Natural killer cell (primary cell): ENCODE results near the gene LEMD1. TPM values are rescaled to one million over a fixed set of nuclear protein-coding genes. Genes with fewer than 3 reads are reported as not detected.

Experiments
- ATAC-seq, 3 donors: fragments of 150-1000 bp in 2 of 3; fragments of 200-7000 bp in 1 of 3; cut with Tn5 transposase; 1 replicate in 1 of 3; 2 replicates in 2 of 3; pipeline ENCODE4 v1.10.0; 2021; ENCODE audit warnings: mild to moderate bottlenecking in 2 of 3, moderate library complexity in 2 of 3
- DNase-seq, 2 donors: peaks; one replicate each; pipeline versions ENCODE4 v3.0.0 to v3.0.0-alpha.2; 2013 to 2021; ENCODE audit warnings: mixed read lengths in 1 of 2
- H3K27ac ChIP-seq: one replicate; pipeline ENCODE4 v1.5.1; 2013; ENCODE audit warnings: mild to moderate bottlenecking, low read length
- H3K27me3 ChIP-seq: one replicate; pipeline ENCODE4 v1.6.1; 2013; ENCODE audit warnings: low read length; ENCODE audit not compliant: control insufficient read depth, insufficient read depth
- H3K36me3 ChIP-seq: one replicate; pipeline ENCODE4 v1.6.1; 2013; ENCODE audit warnings: low read length; ENCODE audit not compliant: control insufficient read depth, insufficient read depth
- H3K4me1 ChIP-seq: one replicate; pipeline ENCODE4 v1.6.1; 2013; ENCODE audit warnings: low read length; ENCODE audit not compliant: control insufficient read depth, insufficient read depth
- H3K4me3 ChIP-seq: one replicate; pipeline ENCODE4 v1.5.1; 2013; ENCODE audit warnings: low read length
- H3K9me3 ChIP-seq: one replicate; pipeline ENCODE4 v1.6.1; 2013; ENCODE audit warnings: low read length; ENCODE audit not compliant: control insufficient read depth, insufficient read depth
- H3K27ac Mint-ChIP-seq, 2 donors: one replicate each; pipeline ENCODE4 v1.8.0; 2022; ENCODE audit warnings: mild to moderate bottlenecking in 2 of 2, mixed read lengths in 2 of 2, moderate library complexity in 1 of 2
- H3K27me3 Mint-ChIP-seq, 2 donors: one replicate each; pipeline ENCODE4 v1.8.0; 2022; ENCODE audit warnings: low read depth in 2 of 2, mixed read lengths in 2 of 2
- H3K36me3 Mint-ChIP-seq: one replicate; pipeline ENCODE4 v1.8.0; 2022; ENCODE audit warnings: mixed read lengths
- H3K4me1 Mint-ChIP-seq, 2 donors: one replicate each; pipeline ENCODE4 v1.8.0; 2022; ENCODE audit warnings: mixed read lengths in 2 of 2
- H3K4me3 Mint-ChIP-seq: one replicate; pipeline ENCODE4 v1.8.0; 2022; ENCODE audit warnings: mild to moderate bottlenecking, moderate library complexity, mixed read lengths
- H3K9me3 Mint-ChIP-seq, 2 donors: one replicate each; pipeline ENCODE4 v1.8.0; 2022; ENCODE audit warnings: mixed read lengths in 2 of 2
- CTCF ChIP-seq: fragments of 200-600 bp; IDR thresholded peaks from one replicate; pipeline ENCODE4 v1.8.0; 2022; ENCODE audit warnings: antibody characterized with exemption
- WGBS: methylation state at CpG from one replicate; pipeline ENCODE4 v1.1.7; 2013; ENCODE audit warnings: missing lambda C conversion rate; ENCODE audit not compliant: insufficient coverage; 5-methylcytosine and 5-hydroxymethylcytosine counted together
- intact Hi-C: fragments of 100-400 bp; cut with micrococcal nuclease; formaldehyde crosslinking; loops from one replicate; pipeline ENCODE4 v1.14.2; 2022
- total RNA-seq, 4 donors: library from RNA; stranded (reverse); fragments of 120-200 nt in 1 of 4; gene quantifications; one replicate each; pipeline versions ENCODE4 v1.2.3 to v1.2.4, GENCODE V29; 2013 to 2022

LEMD1 gene
- total RNA-seq, 3 donors from 2014 or later (not counting 1 experiment from before 2014, with no cell fraction given): not detected

- Mint-ChIP-seq H3K27me3 (peaks cover 28 to 36% of the 10 kb centered on the region in 2 donors), H3K9me3 (no peaks in the 10 kb centered on the region), H3K36me3 (no peaks in the 10 kb centered on the region), H3K4me3 (no peak overlapping the region), H3K4me1 (peaks cover 4 to 17% of the 10 kb centered on the region in 2 donors), H3K27ac (no peak overlapping the region)
- TF ChIP-seq CTCF: no peak
- H3K27ac ChIP-seq: no peak overlapping the region
- intact Hi-C loops: no loop called here
- DNase-seq (no peak), ATAC-seq (no peak)
- peaks cover 14% of the 10 kb centered on the region for H3K4me1 ChIP-seq
- no peak overlapping the region for H3K4me3 ChIP-seq
- WGBS: 100% methylated on average over 1 of the region's 1 CpG
- H3K27me3 ChIP-seq: peaks cover 18% of the 10 kb centered on the region
- no peaks in the 10 kb centered on the region for H3K9me3 ChIP-seq
- no peaks in the 10 kb centered on the region for H3K36me3 ChIP-seq
These were observed 81.2 kb downstream of the LEMD1 start for GRCh38 chr1:205340676-205341075.

GRCh38 chr1:205339717-205340116 lies 82.1 kb downstream of the LEMD1 start:
- Histone ChIP-seq H3K27ac (no peak overlapping the region), H3K36me3 (no peaks in the 10 kb centered on the region), H3K4me1 (peaks cover 14% of the 10 kb centered on the region), H3K9me3 (no peaks in the 10 kb centered on the region), H3K27me3 (peaks cover 15% of the 10 kb centered on the region), H3K4me3 (no peak overlapping the region)
- Mint-ChIP-seq H3K4me3 (no peak overlapping the region), H3K36me3 (no peaks in the 10 kb centered on the region), H3K27ac (no peak overlapping the region), H3K4me1 (peaks cover 4 to 16% of the 10 kb centered on the region in 2 donors), H3K27me3 (peaks cover 24 to 26% of the 10 kb centered on the region in 2 donors), H3K9me3 (no peaks in the 10 kb centered on the region)
- 69% methylated on average over 4 of the region's 4 CpGs for WGBS
- no peak for TF ChIP-seq CTCF
- no peak for ATAC-seq
- no peak for DNase-seq
- intact Hi-C loops: no loop called here

GRCh38 chr1:205339197-205339702 lies 82.6 kb downstream of the LEMD1 start:
- peaks cover 10% of the 10 kb centered on the region for H3K27me3 ChIP-seq
- no peak overlapping the region for H3K27ac ChIP-seq
- peaks cover 12% of the 10 kb centered on the region for H3K4me1 ChIP-seq
- no peaks in the 10 kb centered on the region for H3K36me3 ChIP-seq
- Mint-ChIP-seq H3K4me3 (no peak overlapping the region), H3K36me3 (no peaks in the 10 kb centered on the region), H3K27ac (no peak overlapping the region), H3K27me3 (peaks cover 20 to 21% of the 10 kb centered on the region in 2 donors), H3K4me1 (peaks cover 2 to 11% of the 10 kb centered on the region in 2 donors), H3K9me3 (no peaks in the 10 kb centered on the region)
- H3K4me3 ChIP-seq: no peak overlapping the region
- no peak for DNase-seq
- 84% methylated on average over 21 of the region's 21 CpGs for WGBS
- no peak for ATAC-seq
- intact Hi-C loops: no loop called here
- no peak for TF ChIP-seq CTCF
- no peaks in the 10 kb centered on the region for H3K9me3 ChIP-seq

GRCh38 chr1:205338011-205338410 lies 83.8 kb downstream of the LEMD1 start:
- H3K9me3 Mint-ChIP-seq: no peaks in the 10 kb centered on the region
- Histone ChIP-seq H3K4me1 (no peaks in the 10 kb centered on the region), H3K9me3 (no peaks in the 10 kb centered on the region), H3K27ac (no peak overlapping the region), H3K36me3 (no peaks in the 10 kb centered on the region), H3K27me3 (peaks cover 3% of the 10 kb centered on the region), H3K4me3 (no peak overlapping the region)
- no peak overlapping the region for H3K27ac Mint-ChIP-seq
- 81% methylated on average over 7 of the region's 7 CpGs for WGBS
- no peak overlapping the region for H3K4me3 Mint-ChIP-seq
- intact Hi-C loops: no loop called here
- DNase-seq (no peak), ATAC-seq (no peak)
- H3K36me3 Mint-ChIP-seq: no peaks in the 10 kb centered on the region
- TF ChIP-seq CTCF: no peak
- peaks cover 18 to 19% of the 10 kb centered on the region in 2 donors for H3K27me3 Mint-ChIP-seq
- peaks cover 0 to 5% of the 10 kb centered on the region in 2 donors for H3K4me1 Mint-ChIP-seq
